H9 (cell line): ENCODE results near the gene COG3. TPM values are rescaled to one million over a fixed set of nuclear protein-coding genes. Genes with fewer than 3 reads are reported as not detected.

Experiments used
- DNase-seq: peaks from one replicate; pipeline ENCODE4 v3.0.0-alpha.2; 2017
- H2AFZ ChIP-seq: one replicate; pipeline ENCODE4 v1.6.1; 2013; ENCODE audit warnings: mild to moderate bottlenecking, low read length, control low read depth, moderate library complexity
- H2AK5ac ChIP-seq: 2 replicates; pipeline ENCODE4 v1.6.1; 2013; ENCODE audit warnings: low read length, control low read depth, mixed read lengths; ENCODE audit not compliant: insufficient read length
- H2BK120ac ChIP-seq: one replicate; pipeline ENCODE4 v1.6.1; 2013; ENCODE audit warnings: low read depth, mild to moderate bottlenecking, low read length, control low read depth, inconsistent platforms; ENCODE audit not compliant: poor library complexity, severe bottlenecking
- H2BK12ac ChIP-seq: 2 replicates; pipeline ENCODE4 v1.6.1; 2013; ENCODE audit warnings: low read length, control low read depth, mixed read lengths, low read depth; ENCODE audit not compliant: insufficient read length
- H2BK15ac ChIP-seq: 2 replicates; pipeline ENCODE4 v1.6.1; 2013; ENCODE audit warnings: low read depth, low read length, control low read depth
- H2BK20ac ChIP-seq: one replicate; pipeline ENCODE4 v1.6.1; 2013; ENCODE audit warnings: low read depth, mild to moderate bottlenecking, low read length, control low read depth, inconsistent platforms; ENCODE audit not compliant: poor library complexity, severe bottlenecking
- H2BK5ac ChIP-seq: 2 replicates; pipeline ENCODE4 v1.6.1; 2013; ENCODE audit warnings: low read length, control low read depth, mixed read lengths; ENCODE audit not compliant: insufficient read length
- H3K14ac ChIP-seq: 2 replicates; pipeline ENCODE4 v1.6.1; 2013; ENCODE audit warnings: low read length, control low read depth; ENCODE audit not compliant: insufficient read depth
- H3K18ac ChIP-seq: 2 replicates; pipeline ENCODE4 v1.6.1; 2013; ENCODE audit warnings: low read depth, mild to moderate bottlenecking, mixed read lengths, low read length, control low read depth; ENCODE audit not compliant: insufficient read length
- H3K23ac ChIP-seq: 2 replicates; pipeline ENCODE4 v1.6.1; 2013; ENCODE audit warnings: low read length, control low read depth, mixed read lengths, low read depth; ENCODE audit not compliant: insufficient read length
- H3K23me2 ChIP-seq: 2 replicates; pipeline ENCODE4 v1.6.1; 2013; ENCODE audit warnings: low read depth, mild to moderate bottlenecking, mixed read lengths, low read length, control low read depth; ENCODE audit not compliant: insufficient read length, poor library complexity, severe bottlenecking
- H3K27ac ChIP-seq: 2 replicates; pipeline ENCODE4 v1.5.1; 2013; ENCODE audit warnings: low read length, control low read depth, mixed read lengths, low read depth; ENCODE audit not compliant: insufficient read length
- H3K27me3 ChIP-seq: 2 replicates; pipeline ENCODE4 v1.6.1; 2013; ENCODE audit warnings: low read length, control low read depth, inconsistent platforms; ENCODE audit not compliant: insufficient read depth
- H3K4ac ChIP-seq: 2 replicates; pipeline ENCODE4 v1.6.1; 2013; ENCODE audit warnings: low read depth, mild to moderate bottlenecking, control low read depth, inconsistent platforms, low read length, moderate library complexity
- H3K4me1 ChIP-seq: 2 replicates; pipeline ENCODE4 v1.6.1; 2013; ENCODE audit warnings: low read length, control low read depth, inconsistent platforms; ENCODE audit not compliant: insufficient read depth
- H3K4me2 ChIP-seq: 2 replicates; pipeline ENCODE4 v1.6.1; 2013; ENCODE audit warnings: low read length, control low read depth, mixed read lengths; ENCODE audit not compliant: insufficient read length, insufficient read depth
- H3K56ac ChIP-seq: 2 replicates; pipeline ENCODE4 v1.6.1; 2013; ENCODE audit warnings: low read depth, mild to moderate bottlenecking, mixed read lengths, low read length, control low read depth; ENCODE audit not compliant: insufficient read length
- H3K79me1 ChIP-seq: 2 replicates; pipeline ENCODE4 v1.6.1; 2013; ENCODE audit warnings: low read depth, mild to moderate bottlenecking, moderate library complexity, low read length, control low read depth, inconsistent platforms; ENCODE audit not compliant: insufficient read depth, poor library complexity, severe bottlenecking
- H3K79me2 ChIP-seq: 2 replicates; pipeline ENCODE4 v1.6.1; 2013; ENCODE audit warnings: low read length, control low read depth, inconsistent platforms; ENCODE audit not compliant: insufficient read depth
- H3K9ac ChIP-seq: 2 replicates; pipeline ENCODE4 v1.6.1; 2013; ENCODE audit warnings: low read length, control low read depth, mixed read lengths; ENCODE audit not compliant: insufficient read length; ENCODE audit errors: extremely low read depth
- H3K9me3 ChIP-seq: one replicate; pipeline ENCODE4 v1.6.1; 2013; ENCODE audit warnings: low read depth, low read length, inconsistent platforms; ENCODE audit not compliant: control insufficient read depth
- H3T11ph ChIP-seq: one replicate; pipeline ENCODE4 v1.6.1; 2013; ENCODE audit warnings: mild to moderate bottlenecking, low read length, control low read depth, inconsistent platforms
- H4K20me1 ChIP-seq: one replicate; pipeline ENCODE4 v1.6.1; 2013; ENCODE audit not compliant: control insufficient read depth, insufficient read length, insufficient read depth
- H4K5ac ChIP-seq: 2 replicates; pipeline ENCODE4 v1.6.1; 2013; ENCODE audit warnings: low read depth, mild to moderate bottlenecking, mixed read lengths, low read length, control low read depth; ENCODE audit not compliant: insufficient read length
- H4K8ac ChIP-seq: replicated peaks from 2 replicates; pipeline ENCODE4 v1.6.1; 2013; ENCODE audit warnings: low read length, control low read depth, mixed read lengths, low read depth; ENCODE audit not compliant: insufficient read length
- H4K91ac ChIP-seq: 2 replicates; pipeline ENCODE4 v1.6.1; 2013; ENCODE audit warnings: low read depth, mild to moderate bottlenecking, moderate library complexity, mixed read lengths, low read length, control low read depth; ENCODE audit not compliant: insufficient read length
- H3K27ac Mint-ChIP-seq, 3 experiments: 2 replicates in 2 of 3; 3 replicates in 1 of 3; pipeline ENCODE4 v1.8.0; 2020 to 2021; ENCODE audit warnings: mixed read lengths in 3 of 3, mild to moderate bottlenecking in 1 of 3, moderate library complexity in 1 of 3
- H3K27me3 Mint-ChIP-seq: 2 replicates; pipeline ENCODE4 v1.8.0; 2021; ENCODE audit warnings: low read depth, mild to moderate bottlenecking, moderate library complexity, mixed read lengths
- H3K36me3 Mint-ChIP-seq, 3 experiments: 2 replicates in 2 of 3; 3 replicates in 1 of 3; pipeline ENCODE4 v1.8.0; 2020 to 2021; ENCODE audit warnings: low read depth in 3 of 3, mixed read lengths in 3 of 3; ENCODE audit not compliant: insufficient read depth in 1 of 3
- H3K4me1 Mint-ChIP-seq, 2 experiments: 2 replicates each; pipeline ENCODE4 v1.8.0; 2020; ENCODE audit warnings: mixed read lengths in 2 of 2
- H3K4me3 Mint-ChIP-seq, 2 experiments: 2 replicates in 1 of 2; 3 replicates in 1 of 2; pipeline ENCODE4 v1.8.0; 2020 to 2021; ENCODE audit warnings: mild to moderate bottlenecking in 2 of 2, mixed read lengths in 2 of 2, moderate library complexity in 1 of 2
- H3K9me3 Mint-ChIP-seq, 2 experiments: 2 replicates in 1 of 2; 3 replicates in 1 of 2; pipeline ENCODE4 v1.8.0; 2020; ENCODE audit warnings: mild to moderate bottlenecking in 2 of 2, mixed read lengths in 2 of 2, moderate library complexity in 1 of 2
- WGBS: extraction: QIAGEN DNeasy Blood & Tissue Kit; methylation state at CpG from one replicate; pipeline ENCODE4 v1.1.7; 2013; ENCODE audit warnings: missing lambda C conversion rate, low lambda C conversion rate, mixed read lengths; ENCODE audit not compliant: insufficient read length; ENCODE audit errors: extremely low coverage; 5-methylcytosine and 5-hydroxymethylcytosine counted together
- total RNA-seq: library from RNA; stranded (reverse); gene quantifications from 2 replicates; pipeline ENCODE4 v1.2.1, GENCODE V29; 2021
- TF ChIP-seq, protein P1 (sequence below): fragments of 200-600 bp; sonication (generic); conservative IDR thresholded peaks from 3 replicates; pipeline ENCODE4 v1.8.0; 2021; ENCODE audit warnings: antibody characterized with exemption, mild to moderate bottlenecking

Gene COG3
- total RNA-seq, 1 experiment from 2014 or later, result 16.5 TPM

- no peaks in the 10 kb centered on the region for H3K79me2 ChIP-seq
- no peak for DNase-seq
- H3K9me3 ChIP-seq, result no peaks in the 10 kb centered on the region
- Mint-ChIP-seq H3K27ac (no peak overlapping the region), H3K36me3 (peaks cover 0 to 3% (median under 1%) of the 10 kb centered on the region in 3 experiments; a peak in 3 of 7 replicates), H3K9me3 (no peaks in the 10 kb centered on the region; a peak in 1 of 5 replicates), H3K4me1 (no peaks in the 10 kb centered on the region), H3K4me3 (no peak overlapping the region), H3K27me3 (no peaks in the 10 kb centered on the region)
- no peaks in the 10 kb centered on the region for H4K20me1 ChIP-seq
- TF ChIP-seq, protein P1, sequence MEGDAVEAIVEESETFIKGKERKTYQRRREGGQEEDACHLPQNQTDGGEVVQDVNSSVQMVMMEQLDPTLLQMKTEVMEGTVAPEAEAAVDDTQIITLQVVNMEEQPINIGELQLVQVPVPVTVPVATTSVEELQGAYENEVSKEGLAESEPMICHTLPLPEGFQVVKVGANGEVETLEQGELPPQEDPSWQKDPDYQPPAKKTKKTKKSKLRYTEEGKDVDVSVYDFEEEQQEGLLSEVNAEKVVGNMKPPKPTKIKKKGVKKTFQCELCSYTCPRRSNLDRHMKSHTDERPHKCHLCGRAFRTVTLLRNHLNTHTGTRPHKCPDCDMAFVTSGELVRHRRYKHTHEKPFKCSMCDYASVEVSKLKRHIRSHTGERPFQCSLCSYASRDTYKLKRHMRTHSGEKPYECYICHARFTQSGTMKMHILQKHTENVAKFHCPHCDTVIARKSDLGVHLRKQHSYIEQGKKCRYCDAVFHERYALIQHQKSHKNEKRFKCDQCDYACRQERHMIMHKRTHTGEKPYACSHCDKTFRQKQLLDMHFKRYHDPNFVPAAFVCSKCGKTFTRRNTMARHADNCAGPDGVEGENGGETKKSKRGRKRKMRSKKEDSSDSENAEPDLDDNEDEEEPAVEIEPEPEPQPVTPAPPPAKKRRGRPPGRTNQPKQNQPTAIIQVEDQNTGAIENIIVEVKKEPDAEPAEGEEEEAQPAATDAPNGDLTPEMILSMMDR, result no peak
- no peak overlapping the region for H3K4ac ChIP-seq
- no peak overlapping the region for H2BK15ac ChIP-seq
- no peak overlapping the region for H4K91ac ChIP-seq
- no peak overlapping the region for H3K23ac ChIP-seq
- no peaks in the 10 kb centered on the region for H3K23me2 ChIP-seq
- H3K27me3 ChIP-seq, result no peaks in the 10 kb centered on the region
- H3K4me2 ChIP-seq, result no peak overlapping the region
- H3K4me1 ChIP-seq, result no peaks in the 10 kb centered on the region
- no peak overlapping the region for H4K8ac ChIP-seq
- no peak overlapping the region for H2BK120ac ChIP-seq
- H2AK5ac ChIP-seq, result no peak overlapping the region
- H3K18ac ChIP-seq, result no peak overlapping the region
- H3K56ac ChIP-seq, result no peak overlapping the region
- no peak overlapping the region for H2BK20ac ChIP-seq
- H2BK12ac ChIP-seq, result no peak overlapping the region
- H3K9ac ChIP-seq, result no peak overlapping the region
- H3T11ph ChIP-seq, result no peak overlapping the region
- H4K5ac ChIP-seq, result no peak overlapping the region
- H2BK5ac ChIP-seq, result no peak overlapping the region
- WGBS, result no CpG with 5 or more reads among the region's 10 CpGs
- no peaks in the 10 kb centered on the region for H3K79me1 ChIP-seq
- no peak overlapping the region for H3K14ac ChIP-seq
- H3K27ac ChIP-seq, result no peak overlapping the region
- no peak overlapping the region for H2AFZ ChIP-seq
Observed at GRCh38 chr13:45540864-45541263, 76.1 kb downstream of the COG3 start.
